Fibroblast of lung (primary cell): Measurements from ENCODE around the gene PDZD7. TPM values are rescaled to one million over a fixed set of nuclear protein-coding genes. Genes with fewer than 3 reads are reported as not detected.

Experiments used
- DNase-seq, 2 donors: peaks; one replicate each; pipeline versions ENCODE4 v3.0.0 to v3.0.0-alpha.2; 2010; ENCODE audit warnings: low read depth in 2 of 2
- H2AFZ ChIP-seq: 2 replicates; pipeline ENCODE4 v1.5.1; 2012; ENCODE audit warnings: low read length, control low read depth, inconsistent platforms
- H3K27ac ChIP-seq: 2 replicates; pipeline ENCODE4 v1.5.1; 2011; ENCODE audit warnings: low read length, control low read depth; ENCODE audit not compliant: insufficient read depth
- H3K27me3 ChIP-seq: 2 replicates; pipeline ENCODE4 v1.5.1; 2011; ENCODE audit warnings: mild to moderate bottlenecking, low read length; ENCODE audit not compliant: control insufficient read depth, insufficient read depth
- H3K36me3 ChIP-seq: 2 replicates; pipeline ENCODE4 v1.5.1; 2011; ENCODE audit warnings: low read length; ENCODE audit not compliant: control insufficient read depth, insufficient read depth
- H3K4me1 ChIP-seq: 2 replicates; pipeline ENCODE4 v1.5.1; 2011; ENCODE audit warnings: low read length; ENCODE audit not compliant: control insufficient read depth, insufficient read depth; ENCODE audit errors: extremely low read depth
- H3K4me2 ChIP-seq: 2 replicates; pipeline ENCODE4 v1.5.1; 2011; ENCODE audit warnings: low read length, control low read depth; ENCODE audit not compliant: insufficient read depth; ENCODE audit errors: extremely low read depth
- H3K4me3 ChIP-seq, 4 experiments: fragments of 200-600 bp in 1 of 4; sonication (generic) in 1 of 4; replicated peaks in 1 of 4; 2 replicates each; pipeline ENCODE4 v1.5.1; 2011 to 2016; ENCODE audit warnings: low read length in 4 of 4, low read depth in 3 of 4, mild to moderate bottlenecking in 3 of 4, control low read depth in 2 of 4, inconsistent platforms in 1 of 4, mixed read lengths in 1 of 4; ENCODE audit not compliant: insufficient read depth in 1 of 4; ENCODE audit errors: control extremely low read depth in 1 of 4
- H3K79me2 ChIP-seq: 2 replicates; pipeline ENCODE4 v1.5.1; 2012; ENCODE audit warnings: mild to moderate bottlenecking, low read length, inconsistent platforms; ENCODE audit not compliant: control insufficient read depth, insufficient read depth
- H3K9ac ChIP-seq: 2 replicates; pipeline ENCODE4 v1.5.1; 2011; ENCODE audit warnings: mild to moderate bottlenecking, low read length, control low read depth; ENCODE audit not compliant: insufficient read depth
- H3K9me3 ChIP-seq: 2 replicates; pipeline ENCODE4 v1.5.1; 2012; ENCODE audit warnings: low read depth, low read length; ENCODE audit not compliant: control insufficient read depth, insufficient read depth
- H4K20me1 ChIP-seq: 2 replicates; pipeline ENCODE4 v1.5.1; 2011; ENCODE audit warnings: low read length; ENCODE audit not compliant: control insufficient read depth, insufficient read depth; ENCODE audit errors: extremely low read depth
- EZH2 ChIP-seq: IDR thresholded peaks from 2 replicates; pipeline ENCODE4 v1.5.1; 2012; ENCODE audit warnings: low read length, control low read depth, mild to moderate bottlenecking; ENCODE audit errors: missing control alignments
- polyA plus RNA-seq, 2 donors: library from polyadenylated mRNA; depleted of rRNA in 1 of 2; stranded (reverse) in 1 of 2; unstranded in 1 of 2; fragments of >200 nt; gene quantifications; 2 replicates each; pipeline ENCODE4 v1.2.1, GENCODE V29; 2011 to 2012; ENCODE audit warnings: missing spikeins in 1 of 2
- total RNA-seq: library from RNA; depleted of rRNA; stranded (reverse); fragments of >200 nt; gene quantifications from 2 replicates; pipeline ENCODE4 v1.2.1, GENCODE V29; 2014
- TF ChIP-seq, protein P1 (sequence below), 2 donors: IDR thresholded peaks in 1 of 2; conservative IDR thresholded peaks in 1 of 2; 1 replicate in 1 of 2; 2 replicates in 1 of 2; pipeline ENCODE4 v1.5.1; 2011 to 2012; ENCODE audit warnings: low read length in 2 of 2, control low read depth in 1 of 2, inconsistent platforms in 1 of 2, low read depth in 1 of 2, mild to moderate bottlenecking in 1 of 2

The PDZD7 gene
- total and polyA plus RNA-seq, 2 donors (not counting 1 experiment from before 2014, with no cell fraction given) = 0.42 to 1.3 TPM

DNA sequence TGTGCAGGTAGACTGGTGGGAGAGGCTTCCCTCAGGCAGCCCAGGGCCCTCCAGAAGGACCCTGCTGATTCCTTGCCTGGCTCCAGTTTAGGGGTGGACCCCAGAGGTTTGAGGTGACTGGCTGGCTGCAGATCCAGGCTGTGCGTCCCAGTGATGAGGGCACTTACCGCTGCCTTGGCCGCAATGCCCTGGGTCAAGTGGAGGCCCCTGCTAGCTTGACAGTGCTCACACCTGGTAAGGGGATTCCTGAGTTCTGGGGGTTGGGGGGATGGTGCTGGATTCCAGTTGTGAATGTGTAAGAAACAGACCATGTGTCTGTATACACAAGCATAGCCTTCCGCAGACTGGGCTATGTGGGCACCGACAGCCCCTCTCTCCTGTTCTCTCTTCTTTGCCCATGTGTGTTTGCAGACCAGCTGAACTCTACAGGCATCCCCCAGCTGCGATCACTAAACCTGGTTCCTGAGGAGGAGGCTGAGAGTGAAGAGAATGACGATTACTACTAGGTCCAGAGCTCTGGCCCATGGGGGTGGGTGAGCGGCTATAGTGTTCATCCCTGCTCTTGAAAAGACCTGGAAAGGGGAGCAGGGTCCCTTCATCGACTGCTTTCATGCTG, 33.6 kb upstream of the PDZD7 start:
- no peaks in the 10 kb centered on the region for H4K20me1 ChIP-seq
- no peak overlapping the region for H3K9ac ChIP-seq
- no peak overlapping the region for H3K4me2 ChIP-seq
- no peaks in the 10 kb centered on the region for H3K27me3 ChIP-seq
- peaks cover 8% of the 10 kb centered on the region for H3K79me2 ChIP-seq
- no peak overlapping the region for H3K4me3 ChIP-seq
- no peak for TF ChIP-seq EZH2
- peaks cover 12% of the 10 kb centered on the region for H3K4me1 ChIP-seq
- no peaks in the 10 kb centered on the region for H3K9me3 ChIP-seq
- no peak overlapping the region for H2AFZ ChIP-seq
- no peak for DNase-seq
- H3K27ac ChIP-seq = no peak overlapping the region
- H3K36me3 ChIP-seq = no peaks in the 10 kb centered on the region

DNA sequence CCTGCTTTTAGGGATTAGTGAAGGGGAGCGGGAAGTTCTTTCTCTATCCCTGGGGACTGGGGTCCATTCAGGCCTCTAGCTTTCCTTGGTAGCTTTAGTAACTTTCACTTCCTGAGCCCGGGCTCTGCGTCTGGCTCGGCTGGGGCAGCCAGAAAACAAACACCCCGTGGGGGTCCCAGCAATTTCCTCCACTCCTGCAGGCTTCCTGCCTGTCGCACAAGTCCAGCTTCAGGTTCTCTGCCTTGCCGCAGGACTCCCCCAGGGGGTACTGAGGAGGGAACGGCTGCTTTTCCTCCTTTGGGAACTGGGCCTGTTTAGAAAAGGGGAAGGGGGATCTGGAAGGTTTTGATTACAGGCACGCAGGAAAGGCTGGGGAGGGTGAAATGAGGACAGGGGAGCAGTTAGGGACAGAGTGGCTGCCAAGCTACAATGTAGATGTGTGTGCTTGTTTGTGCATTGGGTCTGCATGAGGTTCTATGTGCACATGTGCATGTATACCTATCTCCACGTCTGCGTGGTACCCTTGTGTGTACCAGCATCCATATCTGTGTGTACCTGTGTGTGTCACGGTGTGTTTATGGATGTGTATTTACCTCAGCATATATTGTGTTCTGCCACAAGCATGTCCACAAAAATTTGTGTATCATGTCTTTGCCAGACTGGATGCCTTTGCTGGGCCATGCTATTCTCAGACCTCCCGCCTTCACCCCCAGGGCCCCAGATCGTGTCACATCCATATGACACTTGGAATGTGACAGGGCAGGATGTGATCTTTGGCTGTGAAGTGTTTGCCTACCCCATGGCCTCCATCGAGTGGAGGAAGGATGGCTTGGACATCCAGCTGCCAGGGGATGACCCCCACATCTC, 32.9 kb upstream of the PDZD7 start:
- Histone ChIP-seq H3K4me3 (peak overlapping the region in 2 of 4 experiments; percentile 25 to 98), H3K79me2 (peaks cover 11% of the 10 kb centered on the region), H4K20me1 (no peaks in the 10 kb centered on the region), H3K36me3 (no peaks in the 10 kb centered on the region), H3K27me3 (no peaks in the 10 kb centered on the region), H3K9me3 (no peaks in the 10 kb centered on the region), H3K27ac (no peak overlapping the region), H2AFZ (no peak overlapping the region), H3K9ac (no peak overlapping the region), H3K4me1 (peaks cover 13% of the 10 kb centered on the region), H3K4me2 (peak overlapping the region; percentile 77)
- TF ChIP-seq EZH2 = no peak
- TF ChIP-seq, protein P1, sequence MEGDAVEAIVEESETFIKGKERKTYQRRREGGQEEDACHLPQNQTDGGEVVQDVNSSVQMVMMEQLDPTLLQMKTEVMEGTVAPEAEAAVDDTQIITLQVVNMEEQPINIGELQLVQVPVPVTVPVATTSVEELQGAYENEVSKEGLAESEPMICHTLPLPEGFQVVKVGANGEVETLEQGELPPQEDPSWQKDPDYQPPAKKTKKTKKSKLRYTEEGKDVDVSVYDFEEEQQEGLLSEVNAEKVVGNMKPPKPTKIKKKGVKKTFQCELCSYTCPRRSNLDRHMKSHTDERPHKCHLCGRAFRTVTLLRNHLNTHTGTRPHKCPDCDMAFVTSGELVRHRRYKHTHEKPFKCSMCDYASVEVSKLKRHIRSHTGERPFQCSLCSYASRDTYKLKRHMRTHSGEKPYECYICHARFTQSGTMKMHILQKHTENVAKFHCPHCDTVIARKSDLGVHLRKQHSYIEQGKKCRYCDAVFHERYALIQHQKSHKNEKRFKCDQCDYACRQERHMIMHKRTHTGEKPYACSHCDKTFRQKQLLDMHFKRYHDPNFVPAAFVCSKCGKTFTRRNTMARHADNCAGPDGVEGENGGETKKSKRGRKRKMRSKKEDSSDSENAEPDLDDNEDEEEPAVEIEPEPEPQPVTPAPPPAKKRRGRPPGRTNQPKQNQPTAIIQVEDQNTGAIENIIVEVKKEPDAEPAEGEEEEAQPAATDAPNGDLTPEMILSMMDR (conservative IDR thresholded peaks at IDR 0.05 in 1 of 2, IDR thresholded peaks at IDR 0.05 in 1 of 2; ENCODE audit: low read depth in 1 of 2, low read length in 2 of 2) = no peak
- DNase-seq = no peak

DNA sequence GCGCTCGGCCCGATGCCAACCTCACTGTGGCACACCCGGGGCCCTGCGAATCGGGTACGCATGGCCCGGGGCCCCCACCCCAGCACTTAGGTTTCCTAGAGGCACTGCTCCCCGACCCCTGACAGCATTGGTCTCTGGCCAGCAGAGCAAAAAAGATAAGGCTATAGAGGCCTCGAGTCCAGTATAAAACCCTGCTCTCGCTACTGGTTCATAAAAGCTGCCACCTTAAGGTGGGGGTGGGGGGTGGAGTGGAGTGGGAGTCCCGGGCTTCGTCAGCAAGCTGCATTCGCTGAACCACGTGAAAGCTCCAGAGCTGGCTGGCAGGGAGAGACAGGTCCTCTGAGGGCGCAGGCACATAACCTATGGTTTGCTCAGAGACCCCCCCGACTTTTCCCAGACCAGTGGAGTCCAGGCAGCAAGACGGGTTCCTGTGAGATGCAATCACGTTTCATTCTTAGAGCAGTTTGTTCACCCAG, 32.2 kb upstream of the PDZD7 start:
- Histone ChIP-seq H3K4me2 (peak overlapping the region; percentile 77), H3K9me3 (no peaks in the 10 kb centered on the region), H3K4me3 (peak overlapping the region; percentile 25 to 98 (median 64)), H3K9ac (no peak overlapping the region), H3K27ac (peak overlapping the region; percentile 97), H4K20me1 (no peaks in the 10 kb centered on the region), H3K79me2 (peaks cover 11% of the 10 kb centered on the region), H3K36me3 (no peaks in the 10 kb centered on the region), H3K4me1 (peaks cover 13% of the 10 kb centered on the region), H2AFZ (no peak overlapping the region), H3K27me3 (no peaks in the 10 kb centered on the region)
- TF ChIP-seq, protein P1 (conservative IDR thresholded peaks at IDR 0.05 in 1 of 2, IDR thresholded peaks at IDR 0.05 in 1 of 2; ENCODE audit: low read depth in 1 of 2, low read length in 2 of 2) = no peak
- no peak for TF ChIP-seq EZH2
- DNase-seq = no peak
